HAP-1 (cell line): ENCODE results near the gene VEPH1.

Experiments used
- DNase-seq, 2 experiments: peaks; one replicate each; pipeline ENCODE4 v3.0.0-alpha.2; 2016 to 2020; ENCODE audit warnings: low spot score in 2 of 2
- H3K27me3 ChIP-seq: fragments of 250-450 bp; sonication (Bioruptor Pico); 2 replicates; pipeline ENCODE4 v1.5.1; 2020; ENCODE audit warnings: low read depth, mild to moderate bottlenecking, moderate library complexity
- H3K36me3 ChIP-seq: fragments of 250-450 bp; sonication (Bioruptor Pico); replicated peaks from 2 replicates; pipeline ENCODE4 v1.5.1; 2020; ENCODE audit warnings: mild to moderate bottlenecking
- H3K4me1 ChIP-seq: fragments of 250-450 bp; sonication (Bioruptor Pico); 2 replicates; pipeline ENCODE4 v1.5.1; 2020; ENCODE audit warnings: mild to moderate bottlenecking
- H3K4me3 ChIP-seq: fragments of 250-450 bp; sonication (Bioruptor Pico); 2 replicates; pipeline ENCODE4 v1.5.1; 2020; ENCODE audit warnings: mild to moderate bottlenecking, moderate library complexity
- H3K9me3 ChIP-seq: fragments of 250-450 bp; sonication (Bioruptor Pico); 2 replicates; pipeline ENCODE4 v1.5.1; 2020; ENCODE audit warnings: mild to moderate bottlenecking, moderate library complexity
- in situ Hi-C: fragments of 300-500 bp; cut with MboI; formaldehyde crosslinking; loops from 3 replicates; pipeline ENCODE4 v1.14.3; 2020; ENCODE audit warnings: low sequenced_read_pairs, inconsistent platforms, mixed read lengths

VEPH1 gene

DNA sequence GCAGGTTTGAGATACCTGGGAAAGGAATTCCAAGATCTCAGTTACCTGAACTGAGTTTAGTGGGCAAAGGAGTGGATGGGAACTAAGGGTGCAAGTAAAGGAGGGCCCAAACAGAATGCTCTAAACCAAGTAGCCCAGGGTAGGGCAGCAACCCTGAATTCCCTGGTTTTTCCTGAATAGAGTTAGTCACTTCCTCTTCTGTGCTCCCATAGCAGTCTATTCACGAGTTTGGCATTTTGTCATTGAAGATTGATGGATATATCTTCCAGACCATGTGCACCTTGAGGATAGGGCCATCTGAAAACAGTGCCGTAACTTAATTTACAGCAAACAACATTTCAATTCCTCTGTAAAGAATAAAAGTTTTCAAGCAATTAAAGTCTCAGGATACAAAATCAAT, 85.1 kb downstream of the VEPH1 start:
- Histone ChIP-seq H3K4me3 (no peak overlapping the region), H3K27me3 (peaks cover 7% of the 10 kb centered on the region; the same call in 1 of the 2 replicates), H3K36me3 (no peaks in the 10 kb centered on the region), H3K4me1 (no peaks in the 10 kb centered on the region; the same call in 1 of the 2 replicates), H3K9me3 (no peaks in the 10 kb centered on the region)
- in situ Hi-C loops = no loop called here
- no peak for DNase-seq

GRCh38 chr3:157417247-157417646, 86.0 kb downstream of the VEPH1 start:
- H3K27me3 ChIP-seq = peaks cover 7% of the 10 kb centered on the region; the same call in 1 of the 2 replicates
- DNase-seq = no peak
- no peak overlapping the region for H3K4me3 ChIP-seq
- in situ Hi-C loops = no loop called here
- no peaks in the 10 kb centered on the region for H3K9me3 ChIP-seq
- no peaks in the 10 kb centered on the region; the same call in 1 of the 2 replicates for H3K4me1 ChIP-seq
- no peaks in the 10 kb centered on the region for H3K36me3 ChIP-seq

DNA sequence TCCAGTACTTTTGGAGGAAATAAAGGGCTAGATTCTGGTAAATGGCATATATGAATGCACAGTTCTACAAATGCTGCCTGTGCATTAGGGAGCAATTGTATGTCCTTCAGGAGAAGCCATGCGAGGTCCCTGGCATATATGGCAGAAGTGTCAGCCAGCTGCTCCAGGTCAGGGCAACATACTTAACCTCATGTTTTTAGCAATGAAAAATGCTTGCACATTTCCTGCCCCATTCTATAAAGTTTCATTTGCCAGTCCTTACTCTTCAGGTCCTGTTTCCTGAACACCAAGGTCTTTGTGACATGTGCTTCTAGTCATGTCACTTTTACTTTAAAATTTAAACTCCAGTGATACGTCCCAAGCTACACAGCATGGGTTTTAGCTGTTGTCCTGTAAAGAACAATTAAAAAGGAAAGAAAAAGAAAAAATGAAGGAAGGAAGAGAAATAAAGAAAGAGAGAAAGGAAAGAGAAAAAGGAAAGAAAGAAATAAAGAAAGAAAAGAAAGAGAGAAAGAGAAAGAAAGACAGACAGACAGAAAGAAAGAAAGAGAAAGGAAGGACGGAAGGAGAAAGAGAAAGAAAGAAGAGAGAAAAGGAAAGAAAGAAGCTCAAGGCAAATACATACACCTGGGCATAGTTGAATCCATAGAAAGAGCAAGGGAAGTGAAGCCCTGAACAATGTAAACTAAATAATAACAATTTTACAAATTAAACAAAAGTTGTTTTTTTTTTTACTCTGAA, 86.7 kb downstream of the VEPH1 start:
- no peaks in the 10 kb centered on the region for H3K36me3 ChIP-seq
- in situ Hi-C loops = no loop called here
- H3K4me1 ChIP-seq = no peaks in the 10 kb centered on the region; the same call in 1 of the 2 replicates
- peaks cover 7% of the 10 kb centered on the region; the same call in 1 of the 2 replicates for H3K27me3 ChIP-seq
- no peaks in the 10 kb centered on the region for H3K9me3 ChIP-seq
- no peak for DNase-seq
- H3K4me3 ChIP-seq = no peak overlapping the region

DNA sequence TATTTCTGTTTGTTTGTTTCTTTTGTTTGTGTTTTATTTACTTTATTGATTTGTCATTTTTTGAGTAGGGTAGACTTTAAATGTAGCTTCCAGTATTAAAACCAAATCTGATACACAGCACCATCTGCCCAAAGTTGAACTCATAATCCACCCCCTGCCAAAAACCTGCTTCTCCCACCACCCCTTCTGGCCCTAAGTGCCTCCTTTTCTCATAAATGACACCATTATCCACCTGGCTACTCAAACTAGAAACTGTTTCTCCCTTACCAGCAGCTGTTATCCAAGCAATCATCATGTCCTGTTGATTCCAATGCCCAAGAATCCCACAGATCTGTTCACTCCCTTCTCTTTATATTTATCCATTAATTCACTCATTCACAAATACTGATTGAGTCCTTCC, 88.4 kb downstream of the VEPH1 start:
- no peak for DNase-seq
- Histone ChIP-seq H3K4me1 (no peaks in the 10 kb centered on the region), H3K27me3 (peaks cover 7% of the 10 kb centered on the region; the same call in 1 of the 2 replicates), H3K4me3 (no peak overlapping the region), H3K36me3 (no peaks in the 10 kb centered on the region), H3K9me3 (no peaks in the 10 kb centered on the region)
- in situ Hi-C loops = no loop called here

GRCh38 chr3:157412323-157412855, 90.8 kb downstream of the VEPH1 start:
- in situ Hi-C loops = no loop called here
- no peaks in the 10 kb centered on the region for H3K9me3 ChIP-seq
- no peak overlapping the region for H3K4me3 ChIP-seq
- no peak for DNase-seq
- H3K36me3 ChIP-seq = no peaks in the 10 kb centered on the region
- H3K4me1 ChIP-seq = no peaks in the 10 kb centered on the region
- H3K27me3 ChIP-seq = peaks cover 2% of the 10 kb centered on the region; the same call in 1 of the 2 replicates

GRCh38 chr3:157410945-157411344, 92.3 kb downstream of the VEPH1 start:
- in situ Hi-C loops = no loop called here
- H3K36me3 ChIP-seq = no peaks in the 10 kb centered on the region
- H3K9me3 ChIP-seq = no peaks in the 10 kb centered on the region
- 0 out of 2 replicates have a peak, but pooled peaks cover 2% of the 10 kb centered on the region for H3K27me3 ChIP-seq
- no peak for DNase-seq
- H3K4me1 ChIP-seq = no peaks in the 10 kb centered on the region
- no peak overlapping the region for H3K4me3 ChIP-seq

GRCh38 chr3:157409516-157409915, 93.7 kb downstream of the VEPH1 start:
- in situ Hi-C loops = no loop called here
- no peaks in the 10 kb centered on the region for H3K36me3 ChIP-seq
- no peak for DNase-seq
- H3K27me3 ChIP-seq = no peaks in the 10 kb centered on the region
- H3K9me3 ChIP-seq = no peaks in the 10 kb centered on the region
- H3K4me1 ChIP-seq = no peaks in the 10 kb centered on the region
- no peak overlapping the region for H3K4me3 ChIP-seq

GRCh38 chr3:157408499-157409149, 94.6 kb downstream of the VEPH1 start:
- Histone ChIP-seq H3K27me3 (no peaks in the 10 kb centered on the region), H3K4me1 (no peaks in the 10 kb centered on the region), H3K9me3 (no peaks in the 10 kb centered on the region), H3K4me3 (no peak overlapping the region), H3K36me3 (no peaks in the 10 kb centered on the region)
- in situ Hi-C loops = no loop called here
- DNase-seq = no peak

DNA sequence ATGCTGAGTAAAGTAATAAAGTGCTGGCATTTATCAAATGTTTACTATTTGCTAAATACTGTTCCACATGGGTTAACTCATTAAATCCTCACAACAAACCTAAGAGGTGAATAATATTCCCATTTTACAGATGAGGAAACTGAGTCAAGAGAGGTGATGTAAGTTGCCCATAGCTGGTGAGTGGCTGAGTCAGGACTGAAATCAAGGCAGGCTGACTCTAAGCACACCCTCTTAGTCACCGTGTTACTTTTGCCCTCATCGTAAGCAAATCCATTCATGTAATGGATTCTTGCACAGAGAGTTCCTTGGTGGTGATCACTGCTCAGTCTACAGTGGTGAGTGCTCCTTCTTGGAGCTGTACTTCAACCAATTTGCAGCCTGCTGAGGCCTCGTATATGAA, 95.4 kb downstream of the VEPH1 start:
- DNase-seq = no peak
- Histone ChIP-seq H3K4me3 (no peak overlapping the region), H3K4me1 (no peaks in the 10 kb centered on the region), H3K27me3 (no peaks in the 10 kb centered on the region), H3K36me3 (no peaks in the 10 kb centered on the region), H3K9me3 (no peaks in the 10 kb centered on the region)
- in situ Hi-C loops = no loop called here

DNA sequence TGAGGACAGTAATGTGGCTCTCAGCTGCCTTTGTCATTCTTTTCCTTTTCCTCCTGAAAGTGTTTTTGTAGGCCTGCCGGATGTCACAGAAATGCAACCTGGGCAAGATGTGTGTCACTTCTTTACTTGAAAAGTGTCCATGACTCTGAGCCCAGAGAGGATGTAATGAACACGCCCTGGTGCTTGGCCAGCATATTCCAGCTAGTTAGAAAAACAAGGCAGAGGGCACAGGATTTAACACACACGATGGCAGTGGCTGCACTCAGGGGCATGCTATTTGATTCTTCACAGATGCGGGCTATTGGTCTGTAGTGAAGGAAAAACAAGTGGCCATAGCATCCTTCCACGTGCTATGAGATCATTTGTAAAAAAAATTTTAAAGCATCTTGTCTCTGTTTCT, 96.8 kb downstream of the VEPH1 start:
- H3K27me3 ChIP-seq = peaks cover 9% of the 10 kb centered on the region
- in situ Hi-C loops = no loop called here
- no peaks in the 10 kb centered on the region for H3K4me1 ChIP-seq
- H3K36me3 ChIP-seq = no peaks in the 10 kb centered on the region
- H3K4me3 ChIP-seq = no peak overlapping the region
- no peaks in the 10 kb centered on the region for H3K9me3 ChIP-seq
- no peak for DNase-seq

DNA sequence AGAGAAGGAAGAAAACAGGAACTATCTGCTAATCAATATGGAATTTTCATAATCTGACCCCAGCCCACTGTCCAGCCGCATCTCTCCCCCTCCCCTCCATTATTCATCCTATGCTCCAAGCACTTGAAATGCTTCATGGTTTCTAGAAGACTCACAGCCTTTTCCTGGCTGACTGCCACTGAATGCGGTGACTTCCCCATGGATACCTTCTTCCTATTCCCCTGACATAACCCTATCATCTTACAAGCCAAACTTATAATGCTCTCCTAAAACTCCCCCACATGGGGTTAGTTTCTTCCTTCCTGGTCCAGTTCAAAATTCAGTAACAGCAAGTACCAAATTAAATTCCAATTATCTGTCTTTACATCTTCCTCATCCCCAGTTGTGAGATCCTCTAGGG, 97.8 kb downstream of the VEPH1 start:
- in situ Hi-C loops = no loop called here

DNA sequence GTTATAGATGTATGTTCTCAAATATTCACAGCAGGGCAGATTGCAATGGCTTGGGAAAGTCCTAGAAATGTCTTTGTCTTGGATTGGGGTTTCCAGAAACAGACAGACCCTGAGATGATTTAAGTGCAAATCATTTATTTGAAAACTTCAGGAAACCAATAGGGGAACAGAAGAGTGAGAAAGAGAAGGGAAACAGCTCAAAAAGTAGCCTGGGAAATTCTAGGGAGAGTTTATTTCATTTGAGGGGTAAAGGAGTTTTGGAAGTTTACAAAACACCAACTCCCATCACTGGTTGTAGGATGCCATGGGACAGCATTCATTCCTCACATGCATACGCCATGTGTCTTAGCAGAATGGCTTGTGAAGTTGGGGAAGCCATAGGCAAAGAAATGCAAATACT, 98.8 kb downstream of the VEPH1 start:
- no peak for DNase-seq
- Histone ChIP-seq H3K36me3 (no peaks in the 10 kb centered on the region), H3K4me1 (no peaks in the 10 kb centered on the region), H3K9me3 (no peaks in the 10 kb centered on the region), H3K4me3 (no peak overlapping the region), H3K27me3 (peaks cover 17% of the 10 kb centered on the region)
- in situ Hi-C loops = no loop called here

More for the DNA sequence above, 97.8 kb downstream of the VEPH1 start:
- Histone ChIP-seq H3K27me3 (peaks cover 15% of the 10 kb centered on the region), H3K4me3 (no peak overlapping the region), H3K36me3 (no peaks in the 10 kb centered on the region), H3K9me3 (no peaks in the 10 kb centered on the region), H3K4me1 (no peaks in the 10 kb centered on the region)
- no peak for DNase-seq

DNA sequence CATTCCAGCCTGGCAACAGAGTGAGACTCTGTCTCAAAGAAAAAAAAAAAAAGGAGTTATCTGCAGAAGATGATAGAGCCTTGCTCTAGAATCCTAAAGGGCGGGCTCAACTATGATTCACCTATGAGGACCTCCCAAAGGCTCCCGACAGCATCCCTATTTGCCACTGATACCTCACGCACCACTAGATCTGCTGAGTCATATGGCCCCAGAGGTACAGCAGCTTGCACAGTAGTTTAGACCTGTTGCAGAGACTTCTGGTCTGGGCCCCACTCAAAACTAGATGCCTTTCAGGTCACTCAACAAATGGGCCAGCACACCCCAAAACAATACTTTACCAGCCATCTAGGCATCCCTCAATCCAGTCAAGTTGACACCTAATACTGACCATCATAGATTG, 104.6 kb downstream of the VEPH1 start:
- Histone ChIP-seq H3K9me3 (no peaks in the 10 kb centered on the region), H3K4me1 (no peaks in the 10 kb centered on the region), H3K36me3 (no peaks in the 10 kb centered on the region), H3K4me3 (no peak overlapping the region), H3K27me3 (peaks cover 22% of the 10 kb centered on the region)
- no peak for DNase-seq
- in situ Hi-C loops = no loop called here

- H3K36me3 ChIP-seq = no peaks in the 10 kb centered on the region
- 0 out of 2 replicates have a peak, but pooled peaks cover 5% of the 10 kb centered on the region for H3K27me3 ChIP-seq
- no peaks in the 10 kb centered on the region for H3K9me3 ChIP-seq
- no peaks in the 10 kb centered on the region for H3K4me1 ChIP-seq
- in situ Hi-C loops = no loop called here
- no peak overlapping the region for H3K4me3 ChIP-seq
- no peak for DNase-seq
These were observed 108.8 kb downstream of the VEPH1 start for GRCh38 chr3:157394411-157394810.
